IPS-20b (cell line): Measurements from ENCODE around the gene CACNG3.
"Not testable (repeated sequence)": the region's sequence is repeated elsewhere in the genome, so short reads cannot be mapped to it uniquely, and the experiment has no call there.

ENCODE experiments used
- H3K27ac ChIP-seq: one replicate; pipeline ENCODE4 v1.5.1; 2013; ENCODE audit warnings: low read length
- H3K27me3 ChIP-seq: 2 replicates; pipeline ENCODE4 v1.6.1; 2013; ENCODE audit warnings: mild to moderate bottlenecking, low read length, inconsistent platforms; ENCODE audit not compliant: insufficient read depth
- H3K36me3 ChIP-seq: 2 replicates; pipeline ENCODE4 v1.6.1; 2013; ENCODE audit warnings: low read depth, mild to moderate bottlenecking, inconsistent platforms, low read length, moderate library complexity; ENCODE audit not compliant: insufficient read depth
- H3K4me1 ChIP-seq: 2 replicates; pipeline ENCODE4 v1.6.1; 2013; ENCODE audit warnings: mild to moderate bottlenecking, control low read depth, inconsistent platforms, low read length, moderate library complexity; ENCODE audit not compliant: insufficient read depth
- H3K4me3 ChIP-seq: 2 replicates; pipeline ENCODE4 v1.5.1; 2013; ENCODE audit warnings: mild to moderate bottlenecking, low read length, inconsistent platforms
- H3K9ac ChIP-seq: 2 replicates; pipeline ENCODE4 v1.6.1; 2013; ENCODE audit warnings: low read depth, mild to moderate bottlenecking, inconsistent platforms, low read length, moderate library complexity
- H3K9me3 ChIP-seq: 2 replicates; pipeline ENCODE4 v1.6.1; 2013; ENCODE audit warnings: mild to moderate bottlenecking, low read depth, low read length, inconsistent platforms; ENCODE audit not compliant: insufficient read depth

CACNG3 gene

GRCh38 chr16:24238846-24239245, 17.3 kb upstream of the CACNG3 start:
- H3K27ac ChIP-seq, H3K36me3 ChIP-seq, H3K4me1 ChIP-seq, H3K4me3 ChIP-seq, H3K9ac ChIP-seq, H3K27me3 ChIP-seq, H3K9me3 ChIP-seq: not testable (repeated sequence)

DNA sequence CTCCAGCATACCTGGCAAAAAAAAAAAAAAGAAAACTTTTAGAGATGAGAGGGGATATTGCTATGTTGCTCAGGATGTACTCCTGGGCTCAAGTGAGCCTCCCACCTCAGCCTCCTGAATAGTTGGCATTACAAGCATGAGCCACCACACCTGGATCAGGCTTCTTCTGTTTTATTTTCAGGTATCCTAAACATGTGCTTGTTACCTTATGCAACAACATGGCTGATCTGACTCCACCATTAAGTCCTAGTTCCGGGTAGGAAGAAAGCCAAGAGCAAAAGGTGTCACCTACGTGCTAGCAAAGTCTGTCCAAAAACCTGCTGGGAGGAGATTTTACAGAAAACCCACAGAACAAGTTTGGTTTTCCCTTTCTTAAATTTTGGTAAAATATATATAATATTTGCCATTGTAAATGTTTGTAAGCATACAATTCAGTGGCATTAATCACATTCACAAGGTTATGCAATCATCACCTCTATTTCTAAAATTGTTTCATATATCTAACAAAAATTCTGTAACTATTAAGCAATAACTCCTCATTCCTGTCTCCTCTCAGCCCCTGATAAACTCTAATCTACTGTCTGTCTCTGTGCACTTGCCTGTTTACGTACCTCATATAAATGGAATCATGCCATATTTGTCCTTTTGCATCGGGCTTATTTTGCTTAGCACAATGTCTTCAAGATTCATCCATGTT, 9.1 kb upstream of the CACNG3 start:
- Histone ChIP-seq H3K9ac (no peak overlapping the region), H3K27me3 (no peaks in the 10 kb centered on the region), H3K36me3 (no peaks in the 10 kb centered on the region), H3K4me1 (no peaks in the 10 kb centered on the region), H3K9me3 (no peaks in the 10 kb centered on the region), H3K27ac (no peak overlapping the region), H3K4me3 (no peak overlapping the region)

- H3K4me1 ChIP-seq: 0 out of 2 replicates have a peak, but pooled peaks cover 3% of the 10 kb centered on the region
- no peak overlapping the region for H3K27ac ChIP-seq
- no peak overlapping the region for H3K9ac ChIP-seq
- H3K4me3 ChIP-seq: no peak overlapping the region
- H3K27me3 ChIP-seq: peaks cover 50% of the 10 kb centered on the region
- H3K36me3 ChIP-seq: no peaks in the 10 kb centered on the region
- H3K9me3 ChIP-seq: no peaks in the 10 kb centered on the region
Measured at GRCh38 chr16:24253192-24253591, 2.9 kb upstream of the CACNG3 start.

GRCh38 chr16:24257958-24258357, 1.8 kb downstream of the CACNG3 start:
- Histone ChIP-seq H3K4me3 (no peak overlapping the region), H3K27me3 (peaks cover 58% of the 10 kb centered on the region), H3K9ac (no peak overlapping the region; the same call in 1 of the 2 replicates), H3K4me1 (0 out of 2 replicates have a peak, but pooled peaks cover 3% of the 10 kb centered on the region), H3K27ac (peak overlapping the region; percentile 14), H3K36me3 (no peaks in the 10 kb centered on the region), H3K9me3 (no peaks in the 10 kb centered on the region)

- Histone ChIP-seq H3K27me3 (peaks cover 52% of the 10 kb centered on the region), H3K4me1 (no peaks in the 10 kb centered on the region), H3K9ac (no peak overlapping the region), H3K36me3 (no peaks in the 10 kb centered on the region), H3K27ac (no peak overlapping the region), H3K4me3 (no peak overlapping the region), H3K9me3 (no peaks in the 10 kb centered on the region)
Measured at GRCh38 chr16:24258791-24259190, 2.7 kb downstream of the CACNG3 start.

DNA sequence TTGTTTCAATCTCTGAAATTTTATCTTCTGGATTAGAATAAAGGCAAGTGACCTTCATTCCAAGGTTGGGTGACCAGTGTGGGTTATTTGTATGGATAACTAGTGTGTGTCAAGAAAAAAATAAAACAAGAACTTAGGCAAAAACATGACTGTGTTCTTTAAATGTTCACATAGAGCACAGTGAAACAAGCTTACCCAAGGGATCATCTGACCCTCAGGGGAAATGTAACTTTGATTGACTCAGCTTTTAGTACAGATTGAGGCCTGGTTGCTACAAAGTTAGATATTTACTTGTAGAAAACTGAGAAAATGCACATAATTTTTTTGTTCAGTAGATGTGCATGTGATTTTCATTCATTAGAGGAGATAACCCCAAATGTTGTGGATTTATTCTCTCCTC, 6.7 kb downstream of the CACNG3 start:
- H3K27me3 ChIP-seq: peaks cover 12% of the 10 kb centered on the region; the same call in 1 of the 2 replicates
- no peak overlapping the region for H3K27ac ChIP-seq
- H3K4me3 ChIP-seq: no peak overlapping the region
- no peak overlapping the region for H3K9ac ChIP-seq
- H3K36me3 ChIP-seq: no peaks in the 10 kb centered on the region
- H3K9me3 ChIP-seq: no peaks in the 10 kb centered on the region
- no peaks in the 10 kb centered on the region for H3K4me1 ChIP-seq

DNA sequence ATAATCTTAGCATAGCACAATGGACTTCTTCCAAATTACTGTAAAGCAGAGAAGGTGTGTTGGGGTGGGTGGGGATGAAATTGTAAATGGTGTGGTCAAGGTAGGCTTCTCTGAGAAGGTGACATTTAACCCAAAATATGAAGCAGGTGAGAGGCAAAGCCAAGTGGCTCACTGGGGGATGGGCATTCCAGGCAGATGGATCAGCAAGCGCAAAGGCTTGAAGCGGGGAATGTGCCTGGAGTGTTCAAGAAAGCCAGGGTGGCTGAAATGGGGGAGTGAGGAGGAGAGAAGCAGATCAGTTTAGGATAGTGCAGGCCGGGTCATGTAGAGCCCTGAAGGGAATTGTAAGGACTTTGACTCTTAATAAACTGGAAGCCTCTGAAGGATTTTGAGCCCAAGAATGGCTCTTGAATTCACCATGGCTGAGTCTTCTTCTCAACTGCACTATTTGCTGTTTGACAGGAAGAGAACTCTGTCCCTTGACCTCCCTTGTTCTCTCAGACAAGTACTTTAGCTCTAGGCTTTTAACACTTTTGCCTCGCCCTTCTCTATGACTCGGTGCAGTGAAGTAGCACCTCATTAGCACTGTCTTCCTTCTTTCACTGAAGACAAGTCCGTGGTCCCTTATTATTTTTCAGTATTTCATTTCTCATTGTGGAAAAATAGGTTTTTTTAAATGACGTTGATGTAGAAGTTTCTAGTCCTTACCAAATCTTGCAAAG, 14.7 kb downstream of the CACNG3 start:
- Histone ChIP-seq H3K27me3 (no peaks in the 10 kb centered on the region; the same call in 1 of the 2 replicates), H3K4me3 (no peak overlapping the region), H3K36me3 (no peaks in the 10 kb centered on the region), H3K4me1 (no peaks in the 10 kb centered on the region; the same call in 1 of the 2 replicates), H3K27ac (no peak overlapping the region), H3K9ac (no peak overlapping the region), H3K9me3 (peaks cover 4% of the 10 kb centered on the region; the same call in 1 of the 2 replicates)

GRCh38 chr16:24272379-24272778, 16.2 kb downstream of the CACNG3 start:
- Histone ChIP-seq H3K27me3 (no peaks in the 10 kb centered on the region; the same call in 1 of the 2 replicates), H3K4me3 (no peak overlapping the region), H3K36me3 (no peaks in the 10 kb centered on the region), H3K4me1 (no peaks in the 10 kb centered on the region; the same call in 1 of the 2 replicates), H3K27ac (no peak overlapping the region), H3K9me3 (peaks cover 5% of the 10 kb centered on the region; the same call in 1 of the 2 replicates), H3K9ac (no peak overlapping the region)

DNA sequence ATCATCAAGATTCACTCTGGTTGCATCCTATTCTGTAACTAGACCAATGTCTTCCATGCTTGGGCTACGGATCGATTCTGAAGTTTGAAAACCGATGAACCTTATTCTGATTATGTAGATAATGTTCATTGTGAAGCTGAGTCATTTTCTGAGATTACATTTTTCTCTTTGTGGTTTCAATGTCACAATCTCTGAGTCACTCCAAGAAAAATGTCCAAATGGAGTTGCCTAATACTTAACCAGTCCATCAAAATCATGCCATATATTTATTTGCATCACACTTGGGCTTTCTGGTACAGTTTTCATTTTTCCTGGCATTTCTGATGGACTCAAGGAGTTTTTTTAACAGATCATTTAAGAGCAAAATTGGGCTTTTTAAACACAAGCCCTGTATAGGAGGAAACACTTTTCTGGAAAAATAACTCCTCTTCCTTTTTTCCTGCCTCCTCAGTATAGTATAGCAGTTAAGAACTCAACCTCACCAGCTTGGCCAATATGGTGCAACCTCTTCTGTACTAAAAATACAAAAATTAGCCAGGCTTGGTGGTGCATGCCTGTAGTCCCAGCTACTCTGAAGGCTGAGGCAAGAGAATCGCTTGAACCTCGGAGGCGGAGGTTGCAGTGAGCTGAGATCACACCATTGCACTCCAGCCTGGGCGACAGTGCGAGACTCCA, 17.5 kb downstream of the CACNG3 start:
- Histone ChIP-seq H3K27ac (no peak overlapping the region), H3K9ac (no peak overlapping the region), H3K4me3 (no peak overlapping the region), H3K27me3 (no peaks in the 10 kb centered on the region; the same call in 1 of the 2 replicates), H3K9me3 (peaks cover 5% of the 10 kb centered on the region; the same call in 1 of the 2 replicates), H3K36me3 (no peaks in the 10 kb centered on the region), H3K4me1 (no peaks in the 10 kb centered on the region; the same call in 1 of the 2 replicates)

DNA sequence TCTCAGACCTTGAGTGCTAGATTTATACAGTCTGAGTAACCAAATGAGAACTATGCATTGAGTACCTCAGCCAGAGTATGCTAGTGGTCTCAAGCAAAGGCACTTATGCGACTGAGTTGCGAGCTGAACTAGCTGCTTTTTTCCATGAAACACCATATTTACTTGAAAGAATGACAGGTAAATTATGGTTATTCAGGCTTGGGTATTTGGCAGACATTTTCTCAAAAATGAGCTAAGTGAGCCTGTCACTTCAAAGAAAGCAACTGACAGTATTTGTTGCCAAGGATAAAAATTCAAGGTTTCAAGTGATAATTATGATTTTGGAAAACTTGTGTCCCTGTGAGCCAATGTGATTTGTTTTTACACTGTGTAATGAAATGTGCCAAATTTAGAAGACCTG, 19.3 kb downstream of the CACNG3 start:
- Histone ChIP-seq H3K27me3 (no peaks in the 10 kb centered on the region; the same call in 1 of the 2 replicates), H3K9me3 (peaks cover 5% of the 10 kb centered on the region; the same call in 1 of the 2 replicates), H3K4me3 (no peak overlapping the region), H3K36me3 (no peaks in the 10 kb centered on the region), H3K9ac (no peak overlapping the region), H3K27ac (no peak overlapping the region), H3K4me1 (no peaks in the 10 kb centered on the region; the same call in 1 of the 2 replicates)

GRCh38 chr16:24279982-24280515, 23.9 kb downstream of the CACNG3 start:
- no peaks in the 10 kb centered on the region for H3K27me3 ChIP-seq
- peaks cover 5% of the 10 kb centered on the region; the same call in 1 of the 2 replicates for H3K9me3 ChIP-seq
- H3K9ac ChIP-seq: no peak overlapping the region
- H3K4me3 ChIP-seq: no peak overlapping the region
- H3K27ac ChIP-seq: no peak overlapping the region
- no peaks in the 10 kb centered on the region for H3K4me1 ChIP-seq
- no peaks in the 10 kb centered on the region for H3K36me3 ChIP-seq
